Natural killer cell (primary cell): ENCODE data around the gene SCAPER. TPM values are rescaled to one million over a fixed set of nuclear protein-coding genes. Genes with fewer than 3 reads are reported as not detected.

ENCODE experiments used
- ATAC-seq, 3 donors: fragments of 150-1000 bp in 2 of 3; fragments of 200-7000 bp in 1 of 3; cut with Tn5 transposase; 1 replicate in 1 of 3; 2 replicates in 2 of 3; pipeline ENCODE4 v1.10.0; 2021; ENCODE audit warnings: mild to moderate bottlenecking in 2 of 3, moderate library complexity in 2 of 3
- DNase-seq, 2 donors: peaks; one replicate each; pipeline versions ENCODE4 v3.0.0 to v3.0.0-alpha.2; 2013 to 2021; ENCODE audit warnings: mixed read lengths in 1 of 2
- H3K27ac ChIP-seq: one replicate; pipeline ENCODE4 v1.5.1; 2013; ENCODE audit warnings: mild to moderate bottlenecking, low read length
- H3K27me3 ChIP-seq: one replicate; pipeline ENCODE4 v1.6.1; 2013; ENCODE audit warnings: low read length; ENCODE audit not compliant: control insufficient read depth, insufficient read depth
- H3K36me3 ChIP-seq: one replicate; pipeline ENCODE4 v1.6.1; 2013; ENCODE audit warnings: low read length; ENCODE audit not compliant: control insufficient read depth, insufficient read depth
- H3K4me1 ChIP-seq: one replicate; pipeline ENCODE4 v1.6.1; 2013; ENCODE audit warnings: low read length; ENCODE audit not compliant: control insufficient read depth, insufficient read depth
- H3K4me3 ChIP-seq: one replicate; pipeline ENCODE4 v1.5.1; 2013; ENCODE audit warnings: low read length
- H3K9me3 ChIP-seq: one replicate; pipeline ENCODE4 v1.6.1; 2013; ENCODE audit warnings: low read length; ENCODE audit not compliant: control insufficient read depth, insufficient read depth
- H3K27ac Mint-ChIP-seq, 2 donors: one replicate each; pipeline ENCODE4 v1.8.0; 2022; ENCODE audit warnings: mild to moderate bottlenecking in 2 of 2, mixed read lengths in 2 of 2, moderate library complexity in 1 of 2
- H3K27me3 Mint-ChIP-seq, 2 donors: one replicate each; pipeline ENCODE4 v1.8.0; 2022; ENCODE audit warnings: low read depth in 2 of 2, mixed read lengths in 2 of 2
- H3K36me3 Mint-ChIP-seq: one replicate; pipeline ENCODE4 v1.8.0; 2022; ENCODE audit warnings: mixed read lengths
- H3K4me1 Mint-ChIP-seq, 2 donors: one replicate each; pipeline ENCODE4 v1.8.0; 2022; ENCODE audit warnings: mixed read lengths in 2 of 2
- H3K4me3 Mint-ChIP-seq: one replicate; pipeline ENCODE4 v1.8.0; 2022; ENCODE audit warnings: mild to moderate bottlenecking, moderate library complexity, mixed read lengths
- H3K9me3 Mint-ChIP-seq, 2 donors: one replicate each; pipeline ENCODE4 v1.8.0; 2022; ENCODE audit warnings: mixed read lengths in 2 of 2
- CTCF ChIP-seq: fragments of 200-600 bp; IDR thresholded peaks from one replicate; pipeline ENCODE4 v1.8.0; 2022; ENCODE audit warnings: antibody characterized with exemption
- WGBS: methylation state at CpG from one replicate; pipeline ENCODE4 v1.1.7; 2013; ENCODE audit warnings: missing lambda C conversion rate; ENCODE audit not compliant: insufficient coverage; 5-methylcytosine and 5-hydroxymethylcytosine counted together
- intact Hi-C: fragments of 100-400 bp; cut with micrococcal nuclease; formaldehyde crosslinking; loops from one replicate; pipeline ENCODE4 v1.14.2; 2022
- total RNA-seq, 4 donors: library from RNA; stranded (reverse); fragments of 120-200 nt in 1 of 4; gene quantifications; one replicate each; pipeline versions ENCODE4 v1.2.3 to v1.2.4, GENCODE V29; 2013 to 2022

Gene SCAPER
- total RNA-seq, 3 donors from 2014 or later (not counting 1 experiment from before 2014, with no cell fraction given), result 48.1 to 53.6 (median 51.8) TPM

DNA sequence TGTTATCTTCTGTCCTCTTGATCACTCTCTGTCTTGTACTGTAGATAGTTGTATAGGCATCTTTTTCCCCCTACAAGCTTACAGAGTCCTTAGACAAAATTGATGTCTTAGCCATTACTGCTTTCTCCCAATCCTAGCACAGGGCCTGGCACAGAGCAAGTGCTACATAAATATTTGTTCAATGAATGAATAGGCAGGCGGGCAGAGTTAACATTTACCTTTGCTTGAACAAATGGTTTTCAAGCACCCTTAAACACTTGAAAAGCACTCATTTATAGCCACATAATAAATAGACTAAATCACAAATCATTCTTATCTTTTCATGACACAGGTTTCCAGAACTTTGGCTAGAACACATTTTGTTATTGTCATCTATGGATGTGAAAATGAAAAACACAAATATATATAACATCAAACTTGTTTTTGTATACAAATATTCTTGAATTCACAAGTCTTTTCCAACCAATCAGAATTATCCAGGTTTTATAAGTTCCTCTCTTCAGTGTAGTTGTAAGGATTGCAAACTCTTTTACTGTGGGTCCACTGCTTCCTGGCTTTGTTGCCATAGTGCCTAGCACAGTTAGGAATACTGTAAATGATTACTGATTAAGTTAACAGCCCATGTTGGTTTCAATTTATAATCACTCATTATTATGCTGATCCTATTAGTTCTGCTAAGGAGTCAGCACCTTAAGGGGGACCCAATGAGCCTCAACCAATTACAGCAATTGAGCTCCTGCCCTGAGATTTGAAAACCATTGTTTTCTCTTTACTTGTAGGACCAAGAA, 506.6 kb downstream of the SCAPER start:
- Histone ChIP-seq H3K9me3 (no peaks in the 10 kb centered on the region), H3K27me3 (no peaks in the 10 kb centered on the region), H3K27ac (no peak overlapping the region), H3K4me3 (no peak overlapping the region), H3K36me3 (no peaks in the 10 kb centered on the region), H3K4me1 (no peaks in the 10 kb centered on the region)
- DNase-seq, result no peak
- H3K4me1 Mint-ChIP-seq, result no peaks in the 10 kb centered on the region
- no peak overlapping the region for H3K27ac Mint-ChIP-seq
- H3K36me3 Mint-ChIP-seq, result no peaks in the 10 kb centered on the region
- H3K27me3 Mint-ChIP-seq, result no peaks in the 10 kb centered on the region
- no peaks in the 10 kb centered on the region for H3K9me3 Mint-ChIP-seq
- no peak for ATAC-seq
- TF ChIP-seq CTCF, result no peak
- H3K4me3 Mint-ChIP-seq, result no peak overlapping the region
- no CpG with 5 or more reads among the region's 1 CpG for WGBS
- intact Hi-C loops, result no loop called here

DNA sequence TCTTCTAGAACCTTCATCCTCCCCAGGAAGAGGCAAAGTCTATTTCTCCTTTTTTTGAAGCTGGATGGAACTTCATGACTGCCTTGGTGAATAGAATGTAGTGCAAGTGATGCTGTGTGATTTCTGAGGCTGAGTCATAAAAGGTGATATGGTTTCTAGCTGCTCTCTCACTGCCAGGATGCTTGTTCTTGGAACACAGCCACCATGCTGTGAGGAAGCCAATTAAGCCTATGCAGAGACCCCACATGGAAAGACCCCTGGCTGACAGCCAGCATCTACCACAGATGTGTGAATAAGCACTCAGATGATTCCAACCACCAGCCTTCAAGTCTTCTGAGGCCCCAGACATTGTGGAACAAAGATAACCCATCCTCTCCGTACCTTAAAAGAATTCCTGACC, 511.5 kb downstream of the SCAPER start:
- Mint-ChIP-seq H3K4me3 (no peak overlapping the region), H3K4me1 (no peaks in the 10 kb centered on the region), H3K27ac (no peak overlapping the region), H3K36me3 (no peaks in the 10 kb centered on the region), H3K9me3 (no peaks in the 10 kb centered on the region), H3K27me3 (no peaks in the 10 kb centered on the region)
- Histone ChIP-seq H3K4me3 (no peak overlapping the region), H3K36me3 (no peaks in the 10 kb centered on the region), H3K9me3 (no peaks in the 10 kb centered on the region), H3K27me3 (no peaks in the 10 kb centered on the region), H3K27ac (no peak overlapping the region), H3K4me1 (no peaks in the 10 kb centered on the region)
- DNase-seq (no peak), ATAC-seq (no peak)
- TF ChIP-seq CTCF, result no peak
- no CpG with 5 or more reads among the region's 1 CpG for WGBS
- intact Hi-C loops, result no loop called here

- Mint-ChIP-seq H3K4me1 (no peaks in the 10 kb centered on the region), H3K27ac (no peak overlapping the region), H3K9me3 (no peaks in the 10 kb centered on the region), H3K27me3 (no peaks in the 10 kb centered on the region), H3K36me3 (no peaks in the 10 kb centered on the region), H3K4me3 (no peak overlapping the region)
- ATAC-seq, result no peak
- no peak for DNase-seq
- no peaks in the 10 kb centered on the region for H3K9me3 ChIP-seq
- no peak overlapping the region for H3K4me3 ChIP-seq
- intact Hi-C loops, result no loop called here
- no peaks in the 10 kb centered on the region for H3K4me1 ChIP-seq
- H3K27me3 ChIP-seq, result no peaks in the 10 kb centered on the region
- no peak overlapping the region for H3K27ac ChIP-seq
- H3K36me3 ChIP-seq, result no peaks in the 10 kb centered on the region
- TF ChIP-seq CTCF, result no peak
Measured at GRCh38 chr15:76391847-76392246, 513.3 kb downstream of the SCAPER start.

GRCh38 chr15:76391309-76391708, 513.8 kb downstream of the SCAPER start:
- H3K4me3 ChIP-seq, result no peak overlapping the region

More at GRCh38 chr15:76391309-76391708, 513.8 kb downstream of the SCAPER start:
- no peaks in the 10 kb centered on the region for H3K27me3 ChIP-seq
- no peak for TF ChIP-seq CTCF
- Mint-ChIP-seq H3K36me3 (no peaks in the 10 kb centered on the region), H3K9me3 (no peaks in the 10 kb centered on the region), H3K4me1 (no peaks in the 10 kb centered on the region), H3K4me3 (no peak overlapping the region), H3K27me3 (no peaks in the 10 kb centered on the region), H3K27ac (no peak overlapping the region)
- no peaks in the 10 kb centered on the region for H3K4me1 ChIP-seq
- WGBS, result 98% methylated on average over 3 of the region's 3 CpGs
- no peaks in the 10 kb centered on the region for H3K9me3 ChIP-seq
- ATAC-seq (no peak), DNase-seq (no peak)
- no peak overlapping the region for H3K27ac ChIP-seq
- intact Hi-C loops, result no loop called here
- no peaks in the 10 kb centered on the region for H3K36me3 ChIP-seq
